Endodermal cell (in vitro differentiated cells): ENCODE data around the gene CALHM1. TPM values are rescaled to one million over a fixed set of nuclear protein-coding genes. Genes with fewer than 3 reads are reported as not detected.

Source experiments
- DNase-seq: peaks from one replicate; pipeline ENCODE4 v3.0.0-alpha.2; 2017
- H3K27ac ChIP-seq: 2 replicates; pipeline ENCODE4 v1.5.1; 2013; ENCODE audit warnings: mild to moderate bottlenecking, low read depth, low read length, moderate library complexity
- H3K27me3 ChIP-seq: 2 replicates; pipeline ENCODE4 v1.6.1; 2013; ENCODE audit warnings: mild to moderate bottlenecking, low read length, moderate library complexity; ENCODE audit not compliant: insufficient read depth, control insufficient read depth, poor library complexity, severe bottlenecking
- H3K36me3 ChIP-seq: 2 replicates; pipeline ENCODE4 v1.7.0; 2013; ENCODE audit warnings: mild to moderate bottlenecking, low read length, moderate library complexity; ENCODE audit not compliant: control insufficient read depth, insufficient read depth
- H3K4me1 ChIP-seq: one replicate; pipeline ENCODE4 v1.7.0; 2013; ENCODE audit warnings: low read length; ENCODE audit not compliant: control insufficient read depth, insufficient read depth
- H3K4me3 ChIP-seq: 2 replicates; pipeline ENCODE4 v1.5.1; 2013; ENCODE audit warnings: mild to moderate bottlenecking, low read length, moderate library complexity
- H3K9ac ChIP-seq: 2 replicates; pipeline ENCODE4 v1.6.1; 2013; ENCODE audit warnings: mild to moderate bottlenecking, low read length, moderate library complexity; ENCODE audit not compliant: poor library complexity, severe bottlenecking; ENCODE audit errors: extremely low read depth
- H3K9me3 ChIP-seq: 2 replicates; pipeline ENCODE4 v1.6.1; 2013; ENCODE audit warnings: mild to moderate bottlenecking, low read length, moderate library complexity; ENCODE audit not compliant: control insufficient read depth
- H3K27ac Mint-ChIP-seq: 2 replicates; pipeline ENCODE4 v1.8.0; 2020; ENCODE audit warnings: mixed read lengths
- H3K27me3 Mint-ChIP-seq: 2 replicates; pipeline ENCODE4 v1.8.0; 2021; ENCODE audit warnings: mild to moderate bottlenecking, mixed read lengths; ENCODE audit not compliant: insufficient read depth
- H3K36me3 Mint-ChIP-seq: 2 replicates; pipeline ENCODE4 v1.8.0; 2020; ENCODE audit warnings: low read depth, mixed read lengths
- H3K4me1 Mint-ChIP-seq: 2 replicates; pipeline ENCODE4 v1.8.0; 2020; ENCODE audit warnings: mixed read lengths
- H3K4me3 Mint-ChIP-seq: 2 replicates; pipeline ENCODE4 v1.8.0; 2020; ENCODE audit warnings: mild to moderate bottlenecking, moderate library complexity, mixed read lengths
- H3K9me3 Mint-ChIP-seq: 2 replicates; pipeline ENCODE4 v1.8.0; 2020; ENCODE audit warnings: mild to moderate bottlenecking, mixed read lengths
- CTCF ChIP-seq: fragments of 200-600 bp; sonication (generic); conservative IDR thresholded peaks from 2 replicates; pipeline ENCODE4 v1.5.0; 2021; ENCODE audit warnings: antibody characterized with exemption, mild to moderate bottlenecking
- WGBS, 2 experiments: methylation state at CpG; one replicate each; pipeline versions ENCODE4 v1.1.5 to v1.1.7; 2013; ENCODE audit warnings: missing lambda C conversion rate in 2 of 2, mixed read lengths in 1 of 2; ENCODE audit not compliant: insufficient coverage in 1 of 2, insufficient read length in 1 of 2; 5-methylcytosine and 5-hydroxymethylcytosine counted together
- total RNA-seq, 2 donors: library from RNA; stranded (reverse); fragmentation: NEBNext Ultra II Directional in 1 of 2; extraction: Animal tissue kit (Norgen Biotek cat#: 25700) in 1 of 2; gene quantifications; 2 replicates in 1 of 2; 3 replicates in 1 of 2; pipeline ENCODE4 v1.2.1, GENCODE V29; 2021

CALHM1 gene
- total RNA-seq, 2 donors from 2014 or later = not detected

GRCh38 chr10:103445767-103446567 lies 12.7 kb downstream of the CALHM1 start:
- H3K4me3 ChIP-seq = no peak overlapping the region
- Mint-ChIP-seq H3K9me3 (no peaks in the 10 kb centered on the region), H3K27ac (no peak overlapping the region), H3K27me3 (no peaks in the 10 kb centered on the region), H3K4me1 (no peaks in the 10 kb centered on the region), H3K36me3 (peaks cover 65% of the 10 kb centered on the region), H3K4me3 (no peak overlapping the region)
- 92 to 100% methylated on average over 2 to 12 of the region's 12 CpGs for WGBS, 2 experiments
- no peak for DNase-seq
- H3K27me3 ChIP-seq = no peaks in the 10 kb centered on the region
- H3K9me3 ChIP-seq = no peaks in the 10 kb centered on the region
- no peak for TF ChIP-seq CTCF
- H3K4me1 ChIP-seq = no peaks in the 10 kb centered on the region
- no peak overlapping the region for H3K9ac ChIP-seq
- H3K36me3 ChIP-seq = peaks cover 63% of the 10 kb centered on the region
- H3K27ac ChIP-seq = no peak overlapping the region

GRCh38 chr10:103445366-103445765 lies 13.3 kb downstream of the CALHM1 start:
- H3K27ac ChIP-seq = no peak overlapping the region
- peaks cover 71% of the 10 kb centered on the region for H3K36me3 Mint-ChIP-seq
- no peaks in the 10 kb centered on the region for H3K9me3 ChIP-seq
- H3K36me3 ChIP-seq = peaks cover 67% of the 10 kb centered on the region
- no peak overlapping the region for H3K4me3 Mint-ChIP-seq
- no peaks in the 10 kb centered on the region for H3K27me3 Mint-ChIP-seq
- H3K4me3 ChIP-seq = no peak overlapping the region
- no peaks in the 10 kb centered on the region for H3K9me3 Mint-ChIP-seq
- H3K27me3 ChIP-seq = no peaks in the 10 kb centered on the region
- H3K4me1 Mint-ChIP-seq = no peaks in the 10 kb centered on the region
- WGBS, 2 experiments = 96 to 98% methylated on average over 5 to 9 of the region's 9 CpGs
- no peak overlapping the region for H3K9ac ChIP-seq
- TF ChIP-seq CTCF = no peak
- no peak for DNase-seq
- H3K27ac Mint-ChIP-seq = no peak overlapping the region
- no peaks in the 10 kb centered on the region for H3K4me1 ChIP-seq

- Mint-ChIP-seq H3K9me3 (no peaks in the 10 kb centered on the region), H3K4me1 (no peaks in the 10 kb centered on the region), H3K36me3 (peaks cover 80% of the 10 kb centered on the region), H3K27ac (no peak overlapping the region), H3K27me3 (no peaks in the 10 kb centered on the region), H3K4me3 (no peak overlapping the region)
- Histone ChIP-seq H3K4me3 (no peak overlapping the region), H3K36me3 (peaks cover 76% of the 10 kb centered on the region), H3K4me1 (no peaks in the 10 kb centered on the region), H3K9me3 (no peaks in the 10 kb centered on the region), H3K9ac (no peak overlapping the region), H3K27me3 (no peaks in the 10 kb centered on the region), H3K27ac (no peak overlapping the region)
- TF ChIP-seq CTCF = no peak
- 96 to 97% methylated on average over 10 of the region's 10 CpGs for WGBS, 2 experiments
- DNase-seq = no peak
Measured at GRCh38 chr10:103444478-103444877, 14.2 kb downstream of the CALHM1 start.
